ENCODE measurements around the gene NBEA.

NBEA gene

DNA sequence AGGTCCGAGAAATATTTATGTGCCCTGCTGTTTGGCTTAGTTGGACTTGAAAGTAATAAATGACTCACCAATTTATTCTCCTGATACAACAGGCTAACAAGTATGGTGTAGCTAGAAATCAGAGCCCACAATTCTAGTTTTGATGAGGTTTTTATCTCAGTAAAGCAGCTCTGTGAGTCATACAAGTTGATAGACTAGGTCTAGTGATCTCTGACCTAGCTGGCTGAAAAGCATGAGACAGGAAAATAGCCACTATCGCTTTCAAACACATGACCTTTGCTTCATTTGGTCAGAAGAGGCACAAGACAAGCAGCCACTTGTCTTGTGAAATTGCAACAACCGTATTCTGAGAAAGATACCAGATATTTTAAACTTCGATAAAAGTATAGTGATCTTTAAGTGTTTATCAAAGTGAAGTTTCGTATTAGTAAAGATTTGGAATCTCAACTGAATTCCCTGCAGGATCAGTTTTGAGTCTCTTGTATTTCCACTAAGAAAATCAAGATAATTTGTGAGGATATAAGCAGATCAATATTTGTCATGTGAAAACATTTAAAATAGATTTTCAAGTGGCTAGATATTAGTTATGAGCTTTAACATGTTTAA lies 407.7 kb downstream of the NBEA start:
- H3K4me3 ChIP-seq (ENCODE audit: low read depth, low read length) = no peak overlapping the region
- in situ Hi-C loops (cut with HindIII; ENCODE audit: low sequenced_read_pairs) = no loop called here
- no peak for DNase-seq (ENCODE audit: low read depth)
- TF ChIP-seq, protein P1, sequence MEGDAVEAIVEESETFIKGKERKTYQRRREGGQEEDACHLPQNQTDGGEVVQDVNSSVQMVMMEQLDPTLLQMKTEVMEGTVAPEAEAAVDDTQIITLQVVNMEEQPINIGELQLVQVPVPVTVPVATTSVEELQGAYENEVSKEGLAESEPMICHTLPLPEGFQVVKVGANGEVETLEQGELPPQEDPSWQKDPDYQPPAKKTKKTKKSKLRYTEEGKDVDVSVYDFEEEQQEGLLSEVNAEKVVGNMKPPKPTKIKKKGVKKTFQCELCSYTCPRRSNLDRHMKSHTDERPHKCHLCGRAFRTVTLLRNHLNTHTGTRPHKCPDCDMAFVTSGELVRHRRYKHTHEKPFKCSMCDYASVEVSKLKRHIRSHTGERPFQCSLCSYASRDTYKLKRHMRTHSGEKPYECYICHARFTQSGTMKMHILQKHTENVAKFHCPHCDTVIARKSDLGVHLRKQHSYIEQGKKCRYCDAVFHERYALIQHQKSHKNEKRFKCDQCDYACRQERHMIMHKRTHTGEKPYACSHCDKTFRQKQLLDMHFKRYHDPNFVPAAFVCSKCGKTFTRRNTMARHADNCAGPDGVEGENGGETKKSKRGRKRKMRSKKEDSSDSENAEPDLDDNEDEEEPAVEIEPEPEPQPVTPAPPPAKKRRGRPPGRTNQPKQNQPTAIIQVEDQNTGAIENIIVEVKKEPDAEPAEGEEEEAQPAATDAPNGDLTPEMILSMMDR (IDR thresholded peaks at IDR 0.05; ENCODE audit: low read depth, low read length, missing control alignments) = no peak

DNA sequence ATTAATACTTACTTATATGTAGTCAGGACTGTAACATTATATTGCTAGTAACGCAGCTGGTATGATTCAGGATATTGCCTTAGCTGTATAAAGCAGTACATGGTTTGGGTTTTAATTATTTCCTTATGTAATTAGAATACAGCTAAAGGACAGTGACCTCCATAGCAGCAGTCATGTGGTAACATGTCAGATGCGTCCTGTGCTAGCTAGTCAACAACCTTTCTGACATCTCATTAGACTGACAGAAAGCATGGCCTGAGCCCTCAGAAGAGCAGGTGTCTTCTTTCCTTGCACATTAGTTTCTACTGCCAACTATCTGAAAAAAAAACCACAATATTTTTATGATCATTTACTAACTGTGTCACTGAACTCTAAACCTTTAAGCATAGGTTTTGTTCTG lies 412.2 kb downstream of the NBEA start:
- no peak for DNase-seq (ENCODE audit: low read depth)
- in situ Hi-C loops (cut with HindIII; ENCODE audit: low sequenced_read_pairs) = no loop called here
- TF ChIP-seq, protein P1 (IDR thresholded peaks at IDR 0.05; ENCODE audit: low read depth, low read length, missing control alignments) = no peak
- H3K4me3 ChIP-seq (ENCODE audit: low read depth, low read length) = no peak overlapping the region

DNA sequence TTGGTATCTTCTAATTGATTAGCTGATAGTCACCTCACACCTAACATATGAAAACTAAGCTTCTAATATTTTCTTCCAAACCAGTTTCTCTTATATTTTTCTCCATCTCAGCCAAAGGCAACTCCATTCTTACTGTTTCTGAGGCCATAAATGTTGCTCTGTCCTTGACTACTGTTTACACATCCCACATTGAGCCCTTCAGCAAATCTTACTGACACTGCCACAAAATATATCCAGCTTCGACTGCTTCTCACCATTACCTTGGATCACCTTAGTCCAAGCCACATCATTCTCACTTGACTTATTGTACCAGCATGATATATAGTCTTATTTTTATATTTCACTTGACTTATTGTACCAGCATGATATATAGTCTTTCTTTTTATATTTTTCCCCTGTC lies 412.8 kb downstream of the NBEA start:
- no peak for DNase-seq (ENCODE audit: low read depth)
- TF ChIP-seq, protein P1 (IDR thresholded peaks at IDR 0.05; ENCODE audit: low read depth, low read length, missing control alignments) = no peak
- no peak overlapping the region for H3K4me3 ChIP-seq (ENCODE audit: low read depth, low read length)
- in situ Hi-C loops (cut with HindIII; ENCODE audit: low sequenced_read_pairs) = no loop called here

DNA sequence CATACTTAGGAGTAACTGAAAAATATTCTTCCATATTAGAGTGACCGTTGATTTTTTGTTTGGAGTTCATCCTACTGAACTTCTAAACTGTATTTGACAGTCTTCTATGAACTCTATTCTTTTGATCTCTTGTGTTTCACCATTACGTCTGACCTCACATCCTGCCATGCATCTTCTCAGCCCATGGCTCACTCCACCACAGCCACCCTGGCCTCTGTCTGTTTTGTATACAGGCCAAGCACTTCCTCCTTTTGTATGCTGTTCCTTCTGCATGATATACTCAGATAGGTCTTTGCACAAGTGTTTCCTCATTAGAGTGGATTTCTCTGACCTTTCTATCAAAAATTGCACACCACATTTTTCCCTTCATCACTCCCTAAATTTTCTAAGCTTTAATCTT lies 414.5 kb downstream of the NBEA start:
- H3K4me3 ChIP-seq (ENCODE audit: low read depth, low read length) = no peak overlapping the region
- TF ChIP-seq, protein P1 (IDR thresholded peaks at IDR 0.05; ENCODE audit: low read depth, low read length, missing control alignments) = no peak
- DNase-seq (ENCODE audit: low read depth) = no peak
- in situ Hi-C loops (cut with HindIII; ENCODE audit: low sequenced_read_pairs) = no loop called here

DNA sequence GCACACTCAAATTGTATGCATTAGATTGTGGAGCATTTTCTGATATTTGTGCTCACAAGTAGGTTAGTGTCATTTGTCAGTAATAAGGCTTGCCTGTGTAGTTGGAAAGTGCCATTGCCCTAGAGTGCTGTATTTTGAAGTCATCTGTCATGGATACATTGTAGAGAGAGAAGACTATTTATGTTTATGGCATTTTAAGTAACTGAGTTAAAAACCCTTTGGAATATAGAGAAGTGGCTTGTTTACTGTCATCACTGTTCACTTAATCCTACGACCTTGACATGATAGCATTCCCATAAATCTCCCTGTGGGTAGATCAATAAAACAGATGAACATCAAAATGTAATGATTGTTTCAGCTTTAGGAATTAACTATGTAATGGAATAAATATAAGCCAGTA lies 423.8 kb downstream of the NBEA start:
- no peak overlapping the region for H3K4me3 ChIP-seq (ENCODE audit: low read depth, low read length)
- TF ChIP-seq, protein P1 (IDR thresholded peaks at IDR 0.05; ENCODE audit: low read depth, low read length, missing control alignments) = no peak
- DNase-seq (ENCODE audit: low read depth) = no peak
- in situ Hi-C loops (cut with HindIII; ENCODE audit: low sequenced_read_pairs) = no loop called here

DNA sequence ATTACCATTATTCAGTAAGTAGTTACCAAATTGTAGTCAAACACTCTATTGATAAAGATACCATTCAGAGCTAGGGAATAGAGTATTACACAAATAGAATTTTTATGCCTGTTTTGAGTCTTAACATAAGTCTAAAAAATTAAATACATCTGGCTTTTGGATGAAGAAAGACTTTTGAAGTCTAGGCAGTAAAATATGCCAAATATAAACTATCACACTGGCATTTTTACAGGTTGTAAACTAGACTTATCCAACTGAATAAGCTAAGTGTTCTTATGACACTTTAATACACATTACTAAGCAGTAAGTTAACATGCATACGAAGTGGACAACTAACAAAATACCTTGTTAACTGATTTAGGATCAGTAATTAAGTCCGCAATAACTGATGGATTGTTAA lies 425.5 kb downstream of the NBEA start:
- TF ChIP-seq, protein P1 (IDR thresholded peaks at IDR 0.05; ENCODE audit: low read depth, low read length, missing control alignments) = no peak
- in situ Hi-C loops (cut with HindIII; ENCODE audit: low sequenced_read_pairs) = no loop called here
- no peak overlapping the region for H3K4me3 ChIP-seq (ENCODE audit: low read depth, low read length)
- DNase-seq (ENCODE audit: low read depth) = no peak
